ENCODE data around the gene CENPT. TPM values are rescaled to one million over a fixed set of nuclear protein-coding genes. Genes with fewer than 3 reads are reported as not detected.
A peak's percentile ranks its signal among the peaks of the same experiment; 100 is the strongest.

Gene CENPT
- total and polyA plus RNA-seq, 2 of the 8 experiments (the other 6 are each of a cell fraction or from before 2014, with no cell fraction given): 42.4 to 53.4 TPM

GRCh38 chr16:67883872-67884261 lies 36.4 kb upstream of the CENPT start (continued):
- TF ChIP-seq TCF12 (IDR thresholded peaks at IDR 0.05; ENCODE audit: low read depth, low read length) (peak; percentile 45; the same call in 1 of the 2 replicates), GABPA (IDR thresholded peaks at IDR 0.05; ENCODE audit: borderline replicate concordance, insufficient read depth, low read length) (0 out of 2 replicates have a peak, but pooled peaks have one; percentile 72), EP300 (IDR thresholded peaks at IDR 0.05; ENCODE audit: borderline replicate concordance in 1 of 2, low read depth in 2 of 2, low read length in 2 of 2) (peak in 1 of 2 experiments; percentile 31; a peak in 1 of 3 replicates), CBX5 (IDR thresholded peaks at IDR 0.05; ENCODE audit: low read depth, low read length) (no peak), TAF7 (optimal IDR thresholded peaks at IDR 0.05; ENCODE audit: borderline replicate concordance, low read depth, low read length) (no peak), E2F6 (IDR thresholded peaks at IDR 0.05) (no peak), TEAD4 (IDR thresholded peaks at IDR 0.05; ENCODE audit: low read depth, low read length) (no peak), RBBP5 (IDR thresholded peaks at IDR 0.05; ENCODE audit: borderline replicate concordance, low read depth, low read length) (no peak)
